8988T (cell line): ENCODE results near the gene TMA7B.

Experiments used
- DNase-seq: peaks from one replicate; pipeline ENCODE4 v3.0.0; 2011

Gene TMA7B

GRCh38 chr22:40007853-40008710, 47.9 kb downstream of the TMA7B start:
- DNase-seq: no peak

DNA sequence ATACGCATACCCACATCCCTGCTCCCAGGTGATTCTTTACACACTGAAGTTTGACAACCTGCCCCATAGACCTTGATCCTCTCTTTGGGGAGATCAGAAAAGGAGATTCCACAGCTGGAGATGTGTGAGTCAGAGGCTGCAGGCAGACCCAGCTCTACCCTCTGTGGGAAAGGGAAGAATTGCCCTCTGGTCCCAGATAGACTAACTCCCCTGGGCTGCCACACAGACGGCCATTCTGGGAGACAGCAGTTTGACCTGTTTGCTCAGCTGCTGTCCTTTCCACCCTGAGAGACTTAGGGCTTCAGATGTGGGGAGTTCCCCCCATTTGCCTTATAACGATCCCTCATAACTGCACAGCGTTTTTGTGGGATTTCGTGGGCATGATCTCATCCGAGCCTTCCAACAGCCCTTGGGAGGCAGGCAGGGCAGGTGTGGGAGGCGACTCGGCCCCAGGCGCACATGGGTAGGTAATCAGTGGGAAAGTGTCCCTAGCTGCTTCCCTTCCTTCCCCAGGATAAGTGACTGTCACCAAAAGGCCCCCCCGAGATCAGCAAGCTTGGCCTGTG, 48.6 kb downstream of the TMA7B start:
- DNase-seq: no peak

DNA sequence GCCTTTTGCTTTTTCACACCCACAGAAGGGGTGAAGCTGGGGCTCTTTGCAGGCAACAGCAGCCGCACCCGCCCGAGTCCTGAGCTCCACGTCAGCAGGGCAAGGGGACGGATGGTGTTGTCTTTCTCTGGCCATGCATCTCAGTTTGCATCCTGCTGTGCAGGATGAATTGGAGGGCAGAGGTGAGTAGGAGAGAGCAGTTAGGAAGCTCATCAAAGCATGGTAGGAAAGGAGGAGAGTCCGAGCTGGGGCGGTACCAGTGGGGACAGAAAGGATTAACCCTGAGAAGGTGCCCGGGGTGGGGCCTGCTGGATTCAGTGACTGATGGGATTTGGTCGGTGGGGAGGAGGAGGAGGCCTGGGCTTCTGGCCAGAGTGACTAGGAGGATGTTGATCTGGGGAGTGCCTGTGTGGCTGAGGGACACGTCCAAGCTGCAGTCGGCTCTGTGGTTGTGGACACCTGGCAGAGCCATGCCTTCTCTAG, 49.1 kb downstream of the TMA7B start:
- no peak for DNase-seq

DNA sequence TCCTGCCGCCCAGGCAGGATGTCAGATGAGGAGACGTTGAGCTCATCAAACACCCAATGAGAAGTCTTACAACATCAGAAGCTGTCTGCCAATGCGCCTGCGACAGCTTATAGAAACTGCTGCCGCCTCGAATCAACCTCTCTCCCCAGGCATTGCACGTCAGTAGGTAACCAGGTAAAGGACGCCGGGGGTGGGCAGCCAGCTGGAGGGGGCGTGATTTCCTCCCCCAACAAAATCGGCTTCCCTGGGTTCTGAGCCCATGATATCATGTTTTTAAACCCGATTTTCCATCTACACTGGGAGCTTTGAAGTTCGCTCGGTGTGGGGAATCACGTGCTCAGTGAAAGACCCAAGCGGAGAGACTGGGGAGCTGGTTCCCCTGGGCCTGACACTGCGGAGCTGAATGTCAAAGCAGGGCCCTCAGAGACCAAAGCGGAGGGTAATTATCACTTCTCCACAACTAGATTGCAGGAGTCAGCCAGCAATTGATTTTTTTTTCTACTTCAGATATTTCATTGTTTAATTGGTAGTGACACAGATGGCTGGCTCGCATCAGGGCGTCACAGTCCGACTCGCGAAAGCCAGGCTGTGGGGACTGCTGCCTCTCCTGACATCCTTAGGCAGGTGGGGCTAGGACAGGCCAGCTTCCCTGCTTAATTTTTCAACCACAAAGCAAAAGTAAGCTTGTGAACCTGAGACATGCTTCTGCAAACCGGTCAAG, 49.9 kb downstream of the TMA7B start:
- DNase-seq: no peak

GRCh38 chr22:40010746-40011145, 50.5 kb downstream of the TMA7B start:
- DNase-seq: no peak
